Measurements from ENCODE around the gene TLX2.

The TLX2 gene

DNA sequence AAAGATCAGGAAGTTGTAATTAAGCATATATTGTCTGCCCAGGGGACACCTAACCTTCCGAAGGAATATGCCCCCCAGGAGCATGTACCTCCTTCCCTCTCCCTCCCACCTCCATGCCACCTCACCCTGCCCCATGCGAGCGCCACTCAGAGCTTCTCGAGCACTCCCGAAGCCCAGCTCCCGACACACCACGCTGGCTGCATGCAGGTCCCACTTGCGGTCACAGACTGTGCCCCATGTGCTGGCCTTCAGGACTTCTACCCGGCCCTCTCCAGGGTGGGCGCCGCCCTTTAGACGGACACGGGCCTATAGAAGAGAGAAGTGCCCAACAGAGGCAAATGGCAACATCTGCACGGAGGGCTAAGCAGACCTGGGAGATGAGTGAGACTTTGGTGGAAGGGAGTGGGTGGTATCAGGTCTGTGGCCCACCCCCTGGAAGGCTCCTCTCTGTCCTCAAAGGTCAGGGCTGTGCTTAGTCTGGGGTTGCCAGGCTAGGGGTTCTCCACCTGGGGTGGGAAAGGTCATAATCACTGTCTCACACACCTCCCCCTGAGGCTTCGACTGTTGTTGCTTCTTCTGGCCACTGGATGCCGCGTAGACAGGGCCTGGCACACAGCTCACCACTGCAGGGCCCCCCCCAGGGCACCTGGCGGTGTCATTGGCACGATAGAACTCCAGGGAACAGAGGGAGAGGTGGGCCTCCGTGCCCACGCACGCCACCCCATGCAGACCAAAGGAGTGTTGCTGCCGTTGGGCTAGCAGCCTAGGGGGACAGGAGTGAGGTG, 22.1 kb downstream of the TLX2 start:
- no peak for DNase-seq

DNA sequence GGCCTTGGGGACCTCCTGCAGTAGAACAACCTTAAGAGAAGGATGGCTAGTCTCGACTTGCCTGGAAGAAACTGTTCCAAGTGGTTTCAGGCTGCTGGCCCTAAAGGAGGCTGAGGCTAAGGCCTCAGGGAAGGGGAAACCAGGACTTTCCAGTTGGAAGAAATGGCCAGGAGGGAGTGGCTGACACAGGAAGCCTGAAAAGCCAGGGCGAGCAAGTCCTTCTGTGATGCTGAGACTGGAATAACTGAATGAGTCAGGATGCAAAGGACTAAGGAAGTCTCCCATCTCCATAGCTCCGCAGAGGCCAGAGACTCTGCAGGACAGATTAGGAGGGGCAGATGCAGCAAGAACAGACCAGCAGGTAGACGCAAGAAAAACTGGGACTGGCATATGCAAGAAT, 22.9 kb downstream of the TLX2 start:
- no peak for DNase-seq

DNA sequence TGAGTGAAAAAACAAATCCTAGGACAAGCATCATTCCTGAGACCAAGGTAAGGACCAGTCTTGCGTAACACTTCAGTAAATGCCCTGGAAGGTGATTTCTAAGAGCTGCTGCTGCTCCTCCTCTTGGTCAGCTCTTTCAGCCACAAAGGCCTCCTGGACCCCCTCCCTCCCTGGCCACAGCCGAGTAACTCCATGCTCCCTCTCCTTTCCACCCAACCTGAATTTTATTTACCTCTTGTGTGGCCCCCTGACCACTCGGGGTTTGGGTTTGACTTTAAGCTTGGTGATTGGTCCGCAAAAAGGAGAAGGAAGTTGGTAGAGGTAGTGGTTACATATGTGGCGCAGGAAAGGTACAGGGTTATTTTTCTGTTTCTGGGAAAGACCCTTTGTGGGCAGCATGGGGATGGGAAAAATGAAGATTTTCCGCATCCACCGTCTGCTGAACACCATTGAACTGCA, 24.7 kb downstream of the TLX2 start:
- DNase-seq: no peak

DNA sequence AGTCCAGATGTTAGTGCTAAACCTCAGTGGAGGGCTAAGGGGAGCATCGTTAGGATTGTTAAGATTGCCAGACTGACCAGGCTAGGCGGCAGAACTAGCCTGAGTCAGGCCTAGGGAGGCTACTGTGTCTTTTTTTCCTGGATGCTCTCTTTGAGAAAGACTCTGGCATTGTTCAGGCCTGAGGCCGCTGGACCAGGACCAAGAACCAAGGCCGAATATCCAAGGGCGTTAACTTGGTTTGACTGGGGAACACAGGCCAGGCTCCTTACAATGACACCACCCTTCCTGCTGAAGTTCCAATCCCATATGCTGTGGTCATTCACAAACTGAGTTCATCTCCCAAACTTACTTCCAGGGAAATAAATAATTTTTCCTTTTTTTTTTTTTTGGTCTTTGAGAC, 26.0 kb downstream of the TLX2 start:
- DNase-seq: no peak

DNA sequence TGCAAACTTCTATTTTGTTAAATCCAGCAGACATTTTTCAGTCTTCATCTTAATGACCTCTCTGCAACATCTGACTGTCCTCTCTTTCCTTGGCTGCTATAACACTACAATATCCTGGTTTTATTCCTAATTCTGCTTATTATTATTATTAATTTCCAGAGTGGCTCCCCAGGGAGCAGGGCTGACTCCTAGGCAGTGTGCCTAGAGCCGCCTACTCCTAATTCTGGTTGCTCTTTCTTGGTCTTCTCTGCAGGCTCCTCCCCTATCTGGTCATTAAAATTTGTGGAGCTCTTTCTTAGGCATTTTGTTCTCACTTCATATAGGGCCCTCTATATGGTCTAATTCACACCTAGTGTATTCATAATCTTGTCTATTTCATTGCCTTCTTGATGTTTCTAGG, 28.7 kb downstream of the TLX2 start:
- no peak for DNase-seq

DNA sequence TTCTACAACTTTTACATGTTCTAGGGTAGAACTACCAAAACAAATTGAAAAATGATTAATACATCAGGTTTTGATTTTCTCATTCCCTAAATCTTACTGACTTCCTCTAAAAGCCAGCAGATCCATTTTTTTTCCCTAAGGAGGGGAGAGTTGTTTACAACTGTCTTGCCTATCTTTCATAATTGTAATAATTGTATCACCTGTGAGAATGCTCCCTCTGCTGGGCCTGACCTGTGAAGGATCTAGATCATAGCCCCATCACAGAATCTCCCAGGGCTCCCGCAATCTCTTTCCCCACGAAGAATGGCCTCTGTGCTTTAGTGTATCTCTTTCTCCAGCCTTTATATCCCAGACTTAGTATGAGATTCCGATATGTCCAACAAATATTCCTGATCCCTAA, 30.4 kb downstream of the TLX2 start:
- peak; percentile 36 for DNase-seq

DNA sequence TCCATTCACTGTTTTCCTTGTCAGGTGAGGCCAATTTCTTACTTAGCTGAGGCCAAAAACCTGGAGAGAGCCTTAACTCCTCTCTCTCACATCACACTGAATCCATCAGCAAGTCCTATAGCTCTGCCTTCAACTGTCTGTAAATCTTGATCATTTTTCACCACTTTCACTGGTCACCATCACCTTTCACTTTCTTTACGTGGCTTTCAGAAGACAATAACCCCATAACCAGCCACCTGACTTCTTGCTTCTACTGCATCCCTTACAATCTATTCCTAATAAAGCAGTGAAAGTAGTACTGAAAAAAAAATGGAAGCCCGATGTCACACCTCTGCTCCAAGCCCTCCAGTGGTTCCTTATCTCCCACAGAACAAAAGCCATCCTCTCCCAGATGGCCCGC, 31.8 kb downstream of the TLX2 start:
- no peak for DNase-seq

DNA sequence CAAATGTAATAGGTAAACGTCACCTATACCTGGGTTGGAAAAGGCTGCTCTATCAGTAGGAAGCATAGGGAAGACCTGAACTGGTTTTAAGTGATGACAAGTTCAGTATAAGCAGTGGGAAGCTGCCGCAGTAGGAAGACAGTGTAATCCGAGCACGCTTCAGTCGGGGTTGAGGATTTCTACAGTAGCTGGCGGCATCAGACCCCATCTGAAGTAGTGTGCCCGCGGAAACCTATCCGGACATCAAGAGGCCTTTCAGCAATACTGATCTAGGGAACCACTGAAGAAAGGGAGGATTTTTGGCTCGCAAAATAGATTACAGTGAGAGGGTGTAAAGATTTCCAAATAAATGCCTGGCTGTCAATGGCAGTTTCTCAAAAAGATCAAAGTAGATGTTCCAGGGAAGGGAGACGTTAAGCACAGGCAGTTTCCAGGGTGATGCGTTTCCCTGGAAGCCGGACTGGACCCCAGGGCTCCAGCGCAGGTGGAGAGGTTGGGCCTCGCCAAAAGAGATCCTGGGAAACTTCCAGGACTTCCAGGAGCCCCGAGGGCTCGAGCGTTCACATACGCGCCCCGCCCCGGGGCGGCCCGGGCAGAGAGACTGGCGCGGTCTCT, 34.1 kb downstream of the TLX2 start:
- no peak for DNase-seq

DNA sequence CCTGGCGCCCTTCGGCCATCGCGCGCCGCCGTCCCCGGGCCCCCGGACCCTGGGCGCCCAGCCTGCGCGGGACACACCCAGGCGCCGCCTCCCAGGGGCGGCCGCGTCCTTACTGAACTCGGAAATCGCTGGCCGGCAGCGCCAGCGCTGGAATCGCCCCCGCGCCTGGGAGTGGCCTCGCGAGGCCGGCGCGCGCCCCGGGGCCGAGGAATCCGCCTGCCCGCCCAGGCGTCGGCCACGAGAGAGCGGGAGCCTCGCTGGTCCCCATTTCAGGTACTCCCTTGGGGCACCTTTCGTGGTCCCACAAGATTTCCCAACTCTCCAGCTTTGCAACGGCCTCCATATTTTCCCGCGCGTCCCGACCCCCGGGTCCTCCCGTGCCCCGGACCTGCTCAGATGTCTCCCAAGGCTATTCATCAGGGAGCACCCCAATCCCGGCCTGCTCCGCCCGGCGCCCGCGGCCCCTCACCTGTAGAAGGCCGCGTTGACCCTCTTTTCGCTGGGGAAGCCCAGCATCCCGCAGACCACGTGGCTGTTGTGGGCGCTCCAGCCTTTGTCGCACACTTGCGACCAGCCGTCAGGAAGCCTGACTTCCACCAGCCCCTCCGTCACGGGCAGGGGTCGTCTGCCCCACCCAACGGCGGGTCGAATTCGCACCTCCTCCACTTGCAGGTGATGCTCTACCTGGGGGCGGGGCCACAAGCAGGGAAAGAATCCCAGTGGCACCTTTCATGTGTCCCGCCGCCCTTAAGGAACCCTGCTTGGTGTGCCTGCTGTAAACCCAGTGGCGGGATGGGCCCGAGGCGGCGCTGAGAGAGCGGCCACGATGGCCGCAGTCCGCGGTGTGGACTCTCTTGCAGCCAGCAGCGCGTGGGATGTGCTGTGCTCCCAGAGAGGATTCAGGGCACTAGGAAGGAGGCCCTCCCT, 34.9 kb downstream of the TLX2 start:
- no peak for DNase-seq

DNA sequence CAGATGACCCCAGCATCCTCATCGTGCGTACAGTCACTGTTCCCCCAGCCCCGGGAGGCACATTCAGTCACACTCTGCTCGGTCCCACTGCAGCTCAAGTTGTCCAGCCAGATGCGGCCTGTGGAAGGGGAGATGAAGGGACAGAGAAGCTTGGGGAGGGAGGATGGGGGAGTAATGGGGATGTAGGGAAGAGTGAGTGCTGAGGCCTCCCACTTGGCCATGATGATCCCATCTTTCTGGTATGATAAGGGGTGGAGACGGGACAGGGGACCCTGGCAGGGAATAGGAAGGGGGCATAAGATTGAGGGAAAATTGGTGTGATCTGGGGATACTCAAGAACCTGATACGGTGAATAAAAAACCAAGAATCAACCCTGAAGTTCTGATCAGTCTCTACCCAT, 36.0 kb downstream of the TLX2 start:
- no peak for DNase-seq

DNA sequence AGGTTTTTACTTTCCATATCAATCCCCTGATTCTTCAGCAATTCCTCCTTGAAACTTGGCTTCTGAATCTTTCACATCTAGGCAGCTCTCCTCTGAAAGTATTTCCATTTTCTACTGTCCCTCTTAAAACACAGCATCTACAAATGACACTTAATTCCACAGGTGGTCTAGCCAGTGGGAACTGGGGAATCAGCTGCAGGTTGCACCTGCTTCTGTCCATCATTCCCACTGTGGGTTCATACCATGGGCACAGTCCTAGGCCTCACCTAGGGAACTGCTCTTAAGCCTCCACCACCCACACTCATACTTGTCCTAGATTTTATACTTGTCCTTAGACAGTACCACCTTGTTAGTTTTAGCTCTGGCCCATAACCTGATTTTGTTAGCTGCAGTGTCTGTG, 37.3 kb downstream of the TLX2 start:
- no peak for DNase-seq

DNA sequence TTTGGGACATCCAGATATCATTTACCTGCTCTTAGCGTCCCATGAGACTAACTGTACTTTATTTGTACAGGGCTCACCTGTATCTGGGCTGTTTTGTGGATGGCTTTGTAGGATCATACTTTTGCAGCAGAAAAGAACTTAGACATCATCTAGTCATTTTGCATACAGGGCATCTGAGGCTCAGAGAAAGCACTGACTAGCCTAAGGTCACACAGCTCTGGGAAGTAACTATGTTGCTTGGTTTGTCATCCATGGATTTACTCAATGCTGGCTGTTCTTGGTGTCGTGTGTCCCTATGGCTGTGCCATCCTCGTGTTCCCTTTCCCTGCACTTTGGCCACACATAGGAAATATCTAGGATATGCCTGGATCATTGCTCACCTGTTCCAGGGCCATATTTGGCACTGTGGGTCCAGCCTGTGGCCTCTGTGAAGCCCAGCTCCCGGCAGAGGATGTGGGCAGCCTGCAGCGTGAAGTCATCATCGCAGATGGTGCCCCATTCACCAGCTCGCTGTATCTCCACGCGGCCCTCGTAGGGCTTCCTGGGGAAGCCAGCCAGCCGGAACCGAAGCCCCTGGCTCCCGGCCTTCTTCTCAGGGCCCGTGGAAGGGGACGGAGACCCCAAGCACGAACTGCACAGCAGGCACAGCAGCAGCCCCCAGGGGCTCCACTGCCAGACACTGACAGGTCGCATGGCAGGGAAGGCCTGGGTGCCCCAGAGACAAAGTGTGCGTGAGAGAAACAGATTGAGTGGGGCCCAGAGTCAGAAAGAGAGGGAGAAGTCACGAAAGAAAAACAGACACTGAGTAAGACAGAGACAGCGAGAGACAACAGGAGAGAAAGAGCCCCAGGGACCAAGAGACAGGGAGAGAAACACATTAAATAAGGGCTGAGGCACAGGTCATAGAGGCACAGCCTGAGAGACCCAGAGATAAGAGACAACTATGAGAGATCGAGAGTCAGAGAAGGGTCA, 38.0 kb downstream of the TLX2 start:
- no peak for DNase-seq

DNA sequence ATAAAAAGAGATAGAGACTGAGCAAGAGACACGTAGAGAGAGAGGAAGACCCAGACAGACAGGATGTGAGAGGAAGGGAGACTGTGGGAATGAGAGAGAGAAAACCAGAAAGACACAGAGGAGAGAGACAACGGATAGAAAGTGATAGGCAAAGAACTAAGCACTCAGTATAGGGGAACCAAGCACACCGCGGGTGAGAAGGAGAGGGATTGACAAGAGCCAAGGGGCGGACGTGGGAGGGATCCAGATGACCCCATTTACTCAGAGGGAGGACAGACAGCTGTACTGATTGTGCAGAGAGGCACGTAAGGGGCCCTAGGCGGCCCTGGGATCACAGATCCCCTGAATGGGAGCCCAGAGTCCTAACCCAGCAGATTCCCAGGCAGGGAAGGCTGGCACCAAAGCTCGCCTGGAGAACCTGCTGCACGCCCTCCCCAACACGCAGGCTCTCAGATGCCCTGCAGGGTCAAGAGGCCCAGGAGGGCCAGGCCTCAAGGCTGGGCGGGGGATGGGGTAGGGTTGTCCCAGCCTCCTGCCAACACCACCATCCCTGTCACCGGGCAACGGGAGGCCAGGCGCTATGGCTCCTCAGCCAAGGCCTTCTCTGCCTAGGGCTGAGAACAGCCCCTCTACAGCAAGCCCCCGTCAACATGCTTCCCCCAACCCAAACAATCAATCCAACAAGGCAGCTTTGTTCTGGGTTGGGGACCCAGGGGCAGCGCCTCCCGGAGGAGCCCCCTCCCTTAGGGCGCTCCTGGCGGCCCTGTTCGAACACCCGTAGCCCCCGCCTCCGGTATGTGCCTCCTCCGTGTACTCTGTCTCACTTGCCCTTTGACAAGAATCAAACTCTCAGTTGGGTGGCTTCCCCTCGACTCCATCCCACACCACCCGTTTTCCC, 38.9 kb downstream of the TLX2 start:
- no peak for DNase-seq

DNA sequence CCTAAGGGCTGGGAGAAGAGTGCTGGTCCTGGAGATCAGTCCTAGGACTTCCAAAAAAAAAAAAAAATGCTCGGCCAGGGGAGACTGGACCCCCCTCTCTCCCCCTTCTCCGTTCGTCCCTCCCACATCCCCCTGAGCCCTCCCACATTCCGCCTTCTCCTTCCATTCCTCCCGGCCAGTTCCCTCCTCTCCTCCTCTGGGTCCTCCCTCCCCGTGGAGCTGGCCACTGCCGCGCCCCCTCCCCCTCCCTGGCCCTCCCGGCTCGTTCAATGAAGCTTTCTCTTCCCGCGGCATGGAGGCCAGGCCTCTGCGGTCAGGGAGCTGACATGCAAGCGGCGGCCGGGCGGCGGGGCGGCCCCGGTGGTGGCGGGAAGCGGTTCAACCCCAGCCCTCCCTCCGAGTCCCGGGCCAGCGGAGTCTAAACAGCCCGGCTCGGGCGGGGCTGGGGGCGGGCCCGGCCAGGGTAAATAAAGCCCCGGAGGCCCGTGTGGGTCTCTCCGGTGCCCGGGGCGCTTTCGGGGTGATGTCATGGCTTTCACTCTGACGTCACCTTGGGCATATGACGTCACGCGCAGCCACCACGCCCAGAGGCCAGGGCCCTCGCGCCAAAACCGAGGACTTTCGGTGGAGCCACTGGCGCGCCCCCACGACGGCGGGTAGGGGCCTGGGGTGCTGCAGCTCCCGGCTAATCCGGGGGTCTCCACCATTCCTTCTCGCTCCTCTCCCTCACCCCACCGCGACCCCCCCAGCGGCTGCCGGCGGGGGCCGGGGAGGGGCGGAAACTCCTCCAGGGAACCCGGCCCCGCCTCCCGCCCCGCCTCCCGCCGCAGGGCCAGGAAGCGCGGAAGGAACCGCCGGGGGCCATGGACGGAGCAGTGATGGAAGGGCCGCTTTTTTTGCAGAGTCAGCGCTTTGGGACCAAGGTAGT, 39.9 kb downstream of the TLX2 start, which contains the start of the genes DOK1 and LOXL3:
Gene DOK1, plus strand, starts transcription at position 829 of the 928 bp plus-strand sequence. Its CDS starts 35 bp downstream, at position 864.
Gene LOXL3, minus strand, starts transcription at position 51 of the 928 bp plus-strand sequence. CDS start 1,308 bp downstream, outside the sequence.
- DNase-seq: peak; percentile 92

DNA sequence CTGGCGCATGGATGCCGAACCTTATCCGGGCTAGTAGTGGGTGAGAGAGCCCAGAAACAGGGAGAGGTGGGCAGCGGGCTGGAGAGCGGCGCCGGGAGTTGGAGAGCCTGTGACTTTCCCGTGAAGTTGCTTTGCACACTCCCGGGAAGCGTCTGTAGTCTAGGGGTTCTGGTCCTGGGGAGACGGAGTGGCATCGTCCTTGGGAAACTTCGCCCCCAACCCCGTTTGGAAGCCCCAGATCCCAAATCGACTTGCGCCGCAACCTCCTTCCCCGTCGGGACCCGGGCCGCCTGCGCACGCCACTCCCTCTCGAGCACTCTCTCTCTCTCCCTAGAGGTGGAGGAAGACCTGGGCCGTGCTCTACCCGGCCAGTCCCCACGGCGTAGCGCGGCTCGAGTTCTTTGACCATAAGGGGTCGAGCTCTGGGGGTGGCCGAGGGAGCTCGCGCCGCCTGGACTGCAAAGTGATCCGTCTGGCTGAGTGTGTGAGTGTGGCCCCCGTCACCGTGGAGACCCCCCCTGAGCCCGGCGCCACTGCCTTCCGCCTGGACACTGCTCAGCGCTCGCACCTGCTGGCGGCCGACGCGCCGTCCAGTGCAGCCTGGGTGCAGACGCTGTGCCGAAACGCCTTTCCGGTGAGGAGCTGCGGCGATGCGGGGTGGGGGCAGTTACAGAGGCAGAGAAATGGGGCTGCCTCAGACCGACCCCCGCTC, 40.7 kb downstream of the TLX2 start:
- DNase-seq: peak; percentile 62

DNA sequence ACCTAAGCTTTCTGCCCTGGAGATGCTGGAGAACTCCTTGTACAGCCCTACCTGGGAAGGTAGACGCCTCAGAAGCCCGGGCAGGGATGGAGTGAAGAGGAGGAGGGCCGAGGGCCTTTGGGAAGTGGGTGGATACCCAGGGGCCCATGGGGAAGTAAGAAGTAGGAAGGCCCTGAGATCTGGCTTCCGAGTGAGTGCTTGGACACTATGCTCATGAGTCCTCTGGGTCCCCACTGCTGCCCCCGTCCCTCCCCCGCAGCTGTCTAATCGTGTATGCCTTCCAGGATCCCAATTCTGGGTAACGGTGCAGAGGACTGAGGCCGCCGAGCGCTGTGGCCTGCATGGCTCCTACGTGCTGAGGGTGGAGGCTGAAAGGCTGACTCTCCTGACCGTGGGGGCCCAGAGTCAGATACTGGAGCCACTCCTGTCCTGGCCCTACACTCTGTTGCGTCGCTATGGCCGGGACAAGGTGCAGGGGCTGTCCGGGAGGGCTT, 41.4 kb downstream of the TLX2 start:
- DNase-seq: no peak

DNA sequence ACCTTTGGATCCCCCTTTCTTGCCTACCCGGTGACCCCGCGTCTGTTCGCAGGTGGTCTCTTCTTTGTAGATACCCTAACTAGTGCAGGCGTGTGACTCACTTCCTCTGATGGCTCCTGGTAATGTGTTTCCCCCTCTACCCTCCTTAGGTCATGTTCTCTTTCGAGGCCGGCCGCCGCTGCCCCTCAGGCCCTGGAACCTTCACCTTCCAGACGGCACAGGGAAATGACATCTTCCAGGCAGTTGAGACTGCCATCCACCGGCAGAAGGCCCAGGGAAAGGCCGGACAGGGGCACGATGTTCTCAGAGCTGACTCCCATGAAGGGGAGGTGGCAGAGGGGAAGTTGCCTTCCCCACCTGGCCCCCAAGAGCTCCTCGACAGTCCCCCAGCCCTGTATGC, 41.9 kb downstream of the TLX2 start:
- no peak for DNase-seq

DNA sequence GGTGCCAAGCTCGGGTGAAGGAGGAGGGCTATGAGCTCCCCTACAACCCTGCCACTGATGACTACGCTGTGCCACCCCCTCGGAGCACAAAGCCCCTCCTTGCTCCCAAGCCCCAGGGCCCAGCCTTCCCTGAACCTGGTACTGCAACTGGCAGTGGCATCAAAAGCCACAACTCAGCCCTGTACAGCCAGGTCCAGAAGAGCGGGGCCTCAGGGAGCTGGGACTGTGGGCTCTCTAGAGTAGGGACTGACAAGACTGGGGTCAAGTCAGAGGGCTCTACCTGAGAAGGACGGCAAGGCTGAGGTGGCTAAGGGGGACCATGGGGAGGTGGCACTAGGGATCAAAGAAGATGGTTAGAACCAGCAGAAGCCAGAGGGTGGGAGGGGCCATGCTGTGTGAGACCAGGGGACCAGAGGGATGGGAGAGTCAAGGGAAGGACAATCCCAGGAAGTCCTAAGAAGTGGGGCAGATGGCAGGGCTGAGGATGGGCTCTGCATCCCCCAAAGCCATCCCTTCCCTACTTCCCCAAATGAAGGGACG, 42.7 kb downstream of the TLX2 start:
- DNase-seq: no peak
